GM23338 (cell line): ENCODE measurements around the gene TPCN2. TPM values are rescaled to one million over a fixed set of nuclear protein-coding genes. Genes with fewer than 3 reads are reported as not detected.

Experiments
- ATAC-seq: fragments of 200-7000 bp; cut with Tn5 transposase; 3 replicates; pipeline ENCODE4 v1.9.1; 2020
- DNase-seq: peaks from one replicate; pipeline ENCODE4 v3.0.0-alpha.2; 2015; ENCODE audit warnings: low spot score
- H2AFZ ChIP-seq: fragments of 200-600 bp; sonication (generic); 2 replicates; pipeline ENCODE4 v1.8.0; 2016; ENCODE audit warnings: antibody characterized with exemption, mild to moderate bottlenecking, moderate library complexity
- H3F3A ChIP-seq: fragments of 200-600 bp; sonication (generic); replicated peaks from 2 replicates; pipeline ENCODE4 v1.8.0; 2017; ENCODE audit warnings: antibody characterized with exemption, mixed run types, low read depth
- H3K27ac ChIP-seq: fragments of 200-600 bp; sonication (generic); 2 replicates; pipeline ENCODE4 v1.6.1; 2016; ENCODE audit warnings: low read depth
- H3K27me3 ChIP-seq: fragments of 200-600 bp; sonication (generic); 2 replicates; pipeline ENCODE4 v1.8.0; 2016; ENCODE audit warnings: mild to moderate bottlenecking, mixed run types, moderate library complexity; ENCODE audit not compliant: insufficient read depth
- H3K36me3 ChIP-seq: fragments of 200-600 bp; sonication (generic); 2 replicates; pipeline ENCODE4 v1.8.0; 2016; ENCODE audit warnings: mild to moderate bottlenecking; ENCODE audit not compliant: insufficient read depth
- H3K4me1 ChIP-seq: fragments of 200-600 bp; sonication (generic); 2 replicates; pipeline ENCODE4 v1.8.0; 2016; ENCODE audit warnings: mild to moderate bottlenecking, moderate library complexity; ENCODE audit not compliant: insufficient read depth
- H3K4me2 ChIP-seq: fragments of 200-600 bp; sonication (generic); 2 replicates; pipeline ENCODE4 v1.7.1; 2017; ENCODE audit warnings: mixed run types
- H3K4me3 ChIP-seq: fragments of 200-600 bp; sonication (generic); 2 replicates; pipeline ENCODE4 v1.6.1; 2016; ENCODE audit warnings: mixed run types
- H3K79me2 ChIP-seq: fragments of 200-600 bp; sonication (generic); replicated peaks from 2 replicates; pipeline ENCODE4 v1.8.0; 2017; ENCODE audit warnings: mild to moderate bottlenecking; ENCODE audit not compliant: insufficient read depth
- H3K9me2 ChIP-seq: fragments of 200-600 bp; sonication (generic); 2 replicates; pipeline ENCODE4 v1.8.0; 2017; ENCODE audit not compliant: insufficient read depth
- H4K20me1 ChIP-seq: fragments of 200-600 bp; sonication (generic); replicated peaks from 2 replicates; pipeline ENCODE4 v1.8.0; 2017; ENCODE audit warnings: mild to moderate bottlenecking; ENCODE audit not compliant: insufficient read depth
- H3K27ac Mint-ChIP-seq: 2 replicates; pipeline ENCODE4 v1.8.0; 2020; ENCODE audit warnings: inconsistent platforms, mild to moderate bottlenecking, moderate library complexity, mixed read lengths
- H3K27me3 Mint-ChIP-seq: 3 replicates; pipeline ENCODE4 v1.8.0; 2022; ENCODE audit warnings: low read depth, mild to moderate bottlenecking, moderate library complexity, mixed read lengths, inconsistent platforms; ENCODE audit not compliant: insufficient read depth, poor library complexity
- H3K36me3 Mint-ChIP-seq: 3 replicates; pipeline ENCODE4 v1.8.0; 2021; ENCODE audit warnings: low read depth, mild to moderate bottlenecking, inconsistent platforms, moderate library complexity, mixed read lengths
- H3K4me1 Mint-ChIP-seq: 3 replicates; pipeline ENCODE4 v1.8.0; 2020; ENCODE audit warnings: mild to moderate bottlenecking, inconsistent platforms, mixed read lengths
- H3K4me3 Mint-ChIP-seq: 3 replicates; pipeline ENCODE4 v1.8.0; 2021; ENCODE audit warnings: moderate library complexity, mild to moderate bottlenecking, inconsistent platforms, mixed read lengths
- H3K9me3 Mint-ChIP-seq: 3 replicates; pipeline ENCODE4 v1.8.0; 2020; ENCODE audit warnings: moderate library complexity, mild to moderate bottlenecking, inconsistent platforms, mixed read lengths
- ETS1 ChIP-seq: IDR thresholded peaks from 2 replicates; pipeline ENCODE4 v1.6.1; 2016; ENCODE audit warnings: antibody characterized with exemption
- EZH2 ChIP-seq: fragments of 200-600 bp; sonication (generic); IDR thresholded peaks from one replicate; pipeline ENCODE4 v1.8.0; 2017; ENCODE audit warnings: antibody characterized with exemption, mild to moderate bottlenecking, low read depth; ENCODE audit not compliant: unreplicated experiment
- POLR2AphosphoS5 ChIP-seq: IDR thresholded peaks from 2 replicates; pipeline ENCODE4 v1.6.1; 2016; ENCODE audit warnings: antibody characterized with exemption, low read depth
- REST ChIP-seq: IDR thresholded peaks from one replicate; pipeline ENCODE4 v1.6.1; 2018; ENCODE audit warnings: antibody characterized with exemption; ENCODE audit not compliant: unreplicated experiment
- ZNF114 ChIP-seq: fragments of 250-450 bp; sonication (Bioruptor Pico); IDR thresholded peaks from 2 replicates; pipeline ENCODE4 v1.5.0; 2020; ENCODE audit warnings: mild to moderate bottlenecking, moderate library complexity
- ZNF331 ChIP-seq: fragments of 250-450 bp; sonication (Bioruptor Pico); IDR thresholded peaks from 2 replicates; pipeline ENCODE4 v1.5.0; 2020; ENCODE audit warnings: low read depth, mild to moderate bottlenecking, moderate library complexity
- polyA plus RNA-seq: library from polyadenylated mRNA; unstranded; fragments of >200 nt; fragmentation: Nextera tagmentation; extraction: Ambion mirVana; gene quantifications from 2 replicates; pipeline ENCODE4 v1.2.1, GENCODE V29; 2016
- total RNA-seq: library from RNA; depleted of rRNA; stranded (reverse); fragments of >200 nt; shearing (Covaris generic); gene quantifications from 2 replicates; pipeline ENCODE4 v1.2.3, GENCODE V29; 2014

The TPCN2 gene
- total and polyA plus RNA-seq, 2 experiments from 2014 or later = 5.8 to 14.7 TPM

GRCh38 chr11:69062169-69062855, 13.6 kb downstream of the TPCN2 start (continued):
- no peak for TF ChIP-seq REST
- TF ChIP-seq ZNF114 (CRISPR knock-in tag) = no peak
- TF ChIP-seq EZH2 = no peak
- no peak for TF ChIP-seq ZNF331 (CRISPR knock-in tag)
- TF ChIP-seq POLR2AphosphoS5 = no peak

GRCh38 chr11:69062873-69063651, 14.3 kb downstream of the TPCN2 start:
- peaks cover 11% of the 10 kb centered on the region for H3K27me3 Mint-ChIP-seq
- no peak overlapping the region for H3K4me2 ChIP-seq
- no peaks in the 10 kb centered on the region for H3K79me2 ChIP-seq
- no peak overlapping the region for H3K27ac Mint-ChIP-seq
- no peaks in the 10 kb centered on the region for H3K36me3 ChIP-seq
- H3K4me1 Mint-ChIP-seq = no peaks in the 10 kb centered on the region; the same call in 2 of the 3 replicates
- H3K4me3 Mint-ChIP-seq = no peak overlapping the region
- H3K4me3 ChIP-seq = no peak overlapping the region
- H3K9me3 Mint-ChIP-seq = no peaks in the 10 kb centered on the region
- no peaks in the 10 kb centered on the region for H3K9me2 ChIP-seq
- TF ChIP-seq REST (no peak), ETS1 (no peak), ZNF331 (CRISPR knock-in tag) (no peak)
- ATAC-seq (no peak), DNase-seq (no peak)
- H4K20me1 ChIP-seq = no peaks in the 10 kb centered on the region; the same call in 1 of the 2 replicates
- no peak overlapping the region for H2AFZ ChIP-seq
- H3K4me1 ChIP-seq = no peaks in the 10 kb centered on the region
- H3K36me3 Mint-ChIP-seq = peaks cover 3% of the 10 kb centered on the region; the same call in 2 of the 3 replicates
- H3F3A ChIP-seq = no peaks in the 10 kb centered on the region
- no peaks in the 10 kb centered on the region for H3K27me3 ChIP-seq
- H3K27ac ChIP-seq = no peak overlapping the region
